GM13976 (cell line): ENCODE measurements around the gene ARMS2.

Experiments used
- DNase-seq: peaks from one replicate; pipeline ENCODE4 v3.0.0; 2012; ENCODE audit warnings: low spot score
- CTCF ChIP-seq: IDR thresholded peaks from 2 replicates; pipeline ENCODE4 v1.5.1; 2012; ENCODE audit warnings: borderline replicate concordance, mild to moderate bottlenecking; ENCODE audit not compliant: insufficient read depth; ENCODE audit errors: extremely low read depth, missing control alignments, control extremely low read depth
- in situ Hi-C: fragments of 300-500 bp; cut with MboI; formaldehyde crosslinking; loops from one replicate; pipeline ENCODE4 v1.12.0; 2022; ENCODE audit warnings: low sequenced_read_pairs, mixed read lengths, inconsistent platforms; ENCODE audit not compliant: unreplicated experiment

Gene ARMS2

GRCh38 chr10:122427280-122427679, 27.2 kb upstream of the ARMS2 start:
- in situ Hi-C loops: no loop called here
- no peak for DNase-seq
- no peak for TF ChIP-seq CTCF

- peak; percentile 22 for TF ChIP-seq CTCF
- in situ Hi-C loops: no loop called here
- no peak for DNase-seq
Observed at GRCh38 chr10:122435212-122435827, 19.1 kb upstream of the ARMS2 start.

- no peak for TF ChIP-seq CTCF
- DNase-seq: no peak
- in situ Hi-C loops: no loop called here
Observed at GRCh38 chr10:122441961-122442360, 12.5 kb upstream of the ARMS2 start.

GRCh38 chr10:122445469-122445868, 9.0 kb upstream of the ARMS2 start:
- in situ Hi-C loops: no loop called here
- no peak for DNase-seq
- TF ChIP-seq CTCF: no peak

GRCh38 chr10:122445904-122446303, 8.5 kb upstream of the ARMS2 start:
- TF ChIP-seq CTCF: no peak
- no peak for DNase-seq
- in situ Hi-C loops: no loop called here

- in situ Hi-C loops: no loop called here
- DNase-seq: no peak
- no peak for TF ChIP-seq CTCF
Observed at GRCh38 chr10:122446668-122447423, 7.6 kb upstream of the ARMS2 start.
